Measurements from ENCODE around the gene GABRB1. TPM values are rescaled to one million over a fixed set of nuclear protein-coding genes. Genes with fewer than 3 reads are reported as not detected.

Gene GABRB1
- total and polyA plus RNA-seq, 2 of the 8 experiments (the other 6 are each of a cell fraction or from before 2014, with no cell fraction given) = 0.22 to 0.38 TPM

DNA sequence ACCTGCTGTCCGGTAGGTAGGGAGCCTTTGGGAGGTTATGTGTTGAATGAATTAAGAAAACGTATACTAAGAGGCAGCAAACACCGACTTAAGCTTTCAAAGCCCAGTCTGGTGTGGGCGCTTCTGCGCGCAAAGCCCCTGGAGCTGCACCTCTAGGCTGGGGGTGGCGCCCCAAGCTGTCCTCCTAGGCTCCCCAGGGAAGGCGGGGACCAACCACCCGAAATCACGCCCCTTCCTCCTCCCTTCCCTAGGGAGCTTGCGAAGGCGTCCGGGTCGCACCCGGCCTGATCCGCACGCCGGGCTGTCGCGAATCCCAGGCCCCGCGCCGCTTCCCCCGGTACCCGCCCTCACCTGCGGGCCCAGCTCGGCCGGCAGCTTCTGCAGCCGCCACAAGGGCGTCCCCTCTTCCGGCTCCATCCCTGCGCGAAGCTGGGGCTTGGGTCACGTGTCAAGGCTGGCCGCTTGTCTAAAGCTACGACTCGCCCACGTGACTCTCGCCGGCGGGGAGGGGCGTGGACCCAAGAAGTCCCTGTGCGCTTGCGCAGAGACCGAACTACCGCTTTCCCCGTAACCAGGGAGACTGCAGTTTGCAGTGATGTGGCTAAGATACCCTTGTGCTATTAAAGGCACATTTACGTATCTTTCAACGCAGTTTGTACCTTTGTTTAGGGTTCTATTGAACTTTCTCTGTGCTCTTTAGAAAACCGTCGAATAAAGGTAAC is 432.0 kb downstream of the GABRB1 start, which contains the start of gene COMMD8 (continued):
- TF ChIP-seq SAP30 (IDR thresholded peaks at IDR 0.05; ENCODE audit: insufficient read depth, insufficient replicate concordance, low read length) (no peak), CHD2 (IDR thresholded peaks at IDR 0.05; ENCODE audit: low read length) (no peak; the same call in 1 of the 2 replicates), RNF2 (IDR thresholded peaks at IDR 0.05; ENCODE audit: borderline replicate concordance, low read depth, low read length, missing control alignments, poor library complexity, severe bottlenecking) (no peak), SP1 (IDR thresholded peaks at IDR 0.05; ENCODE audit: low read depth, low read length) (peak; percentile 75), CEBPB (IDR thresholded peaks at IDR 0.05; ENCODE audit: low read depth, low read length) (peak; percentile 17; the same call in 1 of the 2 replicates), CBX5 (IDR thresholded peaks at IDR 0.05; ENCODE audit: low read depth, low read length) (no peak), SRF (IDR thresholded peaks at IDR 0.05; ENCODE audit: low read depth, low read length) (0 out of 2 replicates have a peak, but pooled peaks have one; percentile 27), CREB1 (IDR thresholded peaks at IDR 0.05) (peak; percentile 69), TAF7 (optimal IDR thresholded peaks at IDR 0.05; ENCODE audit: borderline replicate concordance, low read depth, low read length) (peak; percentile 68)
- TF ChIP-seq, protein P1, sequence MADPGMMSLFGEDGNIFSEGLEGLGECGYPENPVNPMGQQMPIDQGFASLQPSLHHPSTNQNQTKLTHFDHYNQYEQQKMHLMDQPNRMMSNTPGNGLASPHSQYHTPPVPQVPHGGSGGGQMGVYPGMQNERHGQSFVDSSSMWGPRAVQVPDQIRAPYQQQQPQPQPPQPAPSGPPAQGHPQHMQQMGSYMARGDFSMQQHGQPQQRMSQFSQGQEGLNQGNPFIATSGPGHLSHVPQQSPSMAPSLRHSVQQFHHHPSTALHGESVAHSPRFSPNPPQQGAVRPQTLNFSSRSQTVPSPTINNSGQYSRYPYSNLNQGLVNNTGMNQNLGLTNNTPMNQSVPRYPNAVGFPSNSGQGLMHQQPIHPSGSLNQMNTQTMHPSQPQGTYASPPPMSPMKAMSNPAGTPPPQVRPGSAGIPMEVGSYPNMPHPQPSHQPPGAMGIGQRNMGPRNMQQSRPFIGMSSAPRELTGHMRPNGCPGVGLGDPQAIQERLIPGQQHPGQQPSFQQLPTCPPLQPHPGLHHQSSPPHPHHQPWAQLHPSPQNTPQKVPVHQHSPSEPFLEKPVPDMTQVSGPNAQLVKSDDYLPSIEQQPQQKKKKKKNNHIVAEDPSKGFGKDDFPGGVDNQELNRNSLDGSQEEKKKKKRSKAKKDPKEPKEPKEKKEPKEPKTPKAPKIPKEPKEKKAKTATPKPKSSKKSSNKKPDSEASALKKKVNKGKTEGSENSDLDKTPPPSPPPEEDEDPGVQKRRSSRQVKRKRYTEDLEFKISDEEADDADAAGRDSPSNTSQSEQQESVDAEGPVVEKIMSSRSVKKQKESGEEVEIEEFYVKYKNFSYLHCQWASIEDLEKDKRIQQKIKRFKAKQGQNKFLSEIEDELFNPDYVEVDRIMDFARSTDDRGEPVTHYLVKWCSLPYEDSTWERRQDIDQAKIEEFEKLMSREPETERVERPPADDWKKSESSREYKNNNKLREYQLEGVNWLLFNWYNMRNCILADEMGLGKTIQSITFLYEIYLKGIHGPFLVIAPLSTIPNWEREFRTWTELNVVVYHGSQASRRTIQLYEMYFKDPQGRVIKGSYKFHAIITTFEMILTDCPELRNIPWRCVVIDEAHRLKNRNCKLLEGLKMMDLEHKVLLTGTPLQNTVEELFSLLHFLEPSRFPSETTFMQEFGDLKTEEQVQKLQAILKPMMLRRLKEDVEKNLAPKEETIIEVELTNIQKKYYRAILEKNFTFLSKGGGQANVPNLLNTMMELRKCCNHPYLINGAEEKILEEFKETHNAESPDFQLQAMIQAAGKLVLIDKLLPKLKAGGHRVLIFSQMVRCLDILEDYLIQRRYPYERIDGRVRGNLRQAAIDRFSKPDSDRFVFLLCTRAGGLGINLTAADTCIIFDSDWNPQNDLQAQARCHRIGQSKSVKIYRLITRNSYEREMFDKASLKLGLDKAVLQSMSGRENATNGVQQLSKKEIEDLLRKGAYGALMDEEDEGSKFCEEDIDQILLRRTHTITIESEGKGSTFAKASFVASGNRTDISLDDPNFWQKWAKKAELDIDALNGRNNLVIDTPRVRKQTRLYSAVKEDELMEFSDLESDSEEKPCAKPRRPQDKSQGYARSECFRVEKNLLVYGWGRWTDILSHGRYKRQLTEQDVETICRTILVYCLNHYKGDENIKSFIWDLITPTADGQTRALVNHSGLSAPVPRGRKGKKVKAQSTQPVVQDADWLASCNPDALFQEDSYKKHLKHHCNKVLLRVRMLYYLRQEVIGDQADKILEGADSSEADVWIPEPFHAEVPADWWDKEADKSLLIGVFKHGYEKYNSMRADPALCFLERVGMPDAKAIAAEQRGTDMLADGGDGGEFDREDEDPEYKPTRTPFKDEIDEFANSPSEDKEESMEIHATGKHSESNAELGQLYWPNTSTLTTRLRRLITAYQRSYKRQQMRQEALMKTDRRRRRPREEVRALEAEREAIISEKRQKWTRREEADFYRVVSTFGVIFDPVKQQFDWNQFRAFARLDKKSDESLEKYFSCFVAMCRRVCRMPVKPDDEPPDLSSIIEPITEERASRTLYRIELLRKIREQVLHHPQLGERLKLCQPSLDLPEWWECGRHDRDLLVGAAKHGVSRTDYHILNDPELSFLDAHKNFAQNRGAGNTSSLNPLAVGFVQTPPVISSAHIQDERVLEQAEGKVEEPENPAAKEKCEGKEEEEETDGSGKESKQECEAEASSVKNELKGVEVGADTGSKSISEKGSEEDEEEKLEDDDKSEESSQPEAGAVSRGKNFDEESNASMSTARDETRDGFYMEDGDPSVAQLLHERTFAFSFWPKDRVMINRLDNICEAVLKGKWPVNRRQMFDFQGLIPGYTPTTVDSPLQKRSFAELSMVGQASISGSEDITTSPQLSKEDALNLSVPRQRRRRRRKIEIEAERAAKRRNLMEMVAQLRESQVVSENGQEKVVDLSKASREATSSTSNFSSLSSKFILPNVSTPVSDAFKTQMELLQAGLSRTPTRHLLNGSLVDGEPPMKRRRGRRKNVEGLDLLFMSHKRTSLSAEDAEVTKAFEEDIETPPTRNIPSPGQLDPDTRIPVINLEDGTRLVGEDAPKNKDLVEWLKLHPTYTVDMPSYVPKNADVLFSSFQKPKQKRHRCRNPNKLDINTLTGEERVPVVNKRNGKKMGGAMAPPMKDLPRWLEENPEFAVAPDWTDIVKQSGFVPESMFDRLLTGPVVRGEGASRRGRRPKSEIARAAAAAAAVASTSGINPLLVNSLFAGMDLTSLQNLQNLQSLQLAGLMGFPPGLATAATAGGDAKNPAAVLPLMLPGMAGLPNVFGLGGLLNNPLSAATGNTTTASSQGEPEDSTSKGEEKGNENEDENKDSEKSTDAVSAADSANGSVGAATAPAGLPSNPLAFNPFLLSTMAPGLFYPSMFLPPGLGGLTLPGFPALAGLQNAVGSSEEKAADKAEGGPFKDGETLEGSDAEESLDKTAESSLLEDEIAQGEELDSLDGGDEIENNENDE (IDR thresholded peaks at IDR 0.05; ENCODE audit: insufficient replicate concordance, low read length) = no peak

All from H1 (cell line).